ENCODE results near the gene MRPS27. TPM values are rescaled to one million over a fixed set of nuclear protein-coding genes. Genes with fewer than 3 reads are reported as not detected.
"Not testable (repeated sequence)": the region's sequence is repeated elsewhere in the genome, so short reads cannot be mapped to it uniquely, and the experiment has no call there.

MRPS27 gene
- total RNA-seq, 3 donors from 2014 or later = 83.4 to 107 (median 88.1) TPM

DNA sequence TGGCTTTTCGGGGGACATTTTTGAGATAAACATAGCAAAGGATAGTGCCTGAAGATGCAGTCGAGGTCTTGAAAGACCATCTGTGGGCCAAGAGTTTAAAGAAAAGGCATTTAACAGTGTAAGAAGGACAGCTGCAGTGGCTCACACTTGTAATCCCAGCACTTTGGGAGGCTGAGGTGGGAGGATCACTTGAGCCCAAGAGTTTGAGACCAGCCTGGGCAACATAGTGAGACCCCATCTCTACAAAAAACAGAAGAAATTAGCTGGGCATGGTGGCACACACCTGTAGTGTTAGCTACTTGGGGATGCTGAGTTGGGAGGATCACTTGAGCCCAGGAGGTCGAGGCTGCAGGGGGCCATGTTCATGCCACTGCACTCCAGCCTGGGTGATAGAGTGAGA lies 148.9 kb downstream of the MRPS27 start:
- H3K36me3 Mint-ChIP-seq (ENCODE audit: insufficient read depth); H3K4me1 Mint-ChIP-seq (ENCODE audit: low read depth); DNase-seq; H3K9me3 Mint-ChIP-seq; H3K4me3 Mint-ChIP-seq; ATAC-seq: not testable (repeated sequence)
- peaks cover 28% of the 10 kb centered on the region for H3K27me3 Mint-ChIP-seq (ENCODE audit: low read depth)

- Mint-ChIP-seq H3K27me3 (ENCODE audit: low read depth) (peaks cover 29% of the 10 kb centered on the region), H3K36me3 (ENCODE audit: insufficient read depth) (no peaks in the 10 kb centered on the region), H3K4me1 (ENCODE audit: low read depth) (peaks cover 6% of the 10 kb centered on the region), H3K4me3 (no peak overlapping the region), H3K9me3 (no peaks in the 10 kb centered on the region)
- no peak for DNase-seq
- ATAC-seq = no peak
These were observed 149.9 kb downstream of the MRPS27 start for GRCh38 chr5:72170101-72170500.

Other genes with a start within 250 kb of the MRPS27 start
- gene MAP1B, start 212.8 kb downstream of the MRPS27 start, total RNA-seq = under 1 TPM; 0.16 to 0.41 (median 0.25) TPM
- 10 to 100 TPM; 11.6 to 14.1 (median 13.3) TPM for gene PTCD2, start 133 bp upstream of the MRPS27 start, total RNA-seq
- not detected for gene ZNF366, start 187.2 kb upstream of the MRPS27 start, total RNA-seq

Data from activated T-cell treated with anti-CD3 and anti-CD28 coated beads, Interleukin-2, amount 50 U/mL, for 4 hours (primary cell).